ENCODE measurements around the gene PDE6B.

PDE6B gene

GRCh38 chr4:708631-708933, 83.2 kb downstream of the PDE6B start:
- DNase-seq: no peak

GRCh38 chr4:709348-709747, 84.0 kb downstream of the PDE6B start:
- DNase-seq: no peak

GRCh38 chr4:710116-710515, 84.7 kb downstream of the PDE6B start:
- DNase-seq: no peak

- DNase-seq: no peak
These were observed 85.5 kb downstream of the PDE6B start for GRCh38 chr4:710916-711315.

- DNase-seq: no peak
These were observed 86.7 kb downstream of the PDE6B start for GRCh38 chr4:712093-712492.

GRCh38 chr4:712916-713632, 87.7 kb downstream of the PDE6B start:
- DNase-seq: no peak

GRCh38 chr4:714087-714486, 88.7 kb downstream of the PDE6B start:
- DNase-seq: no peak

GRCh38 chr4:717601-718320, 92.4 kb downstream of the PDE6B start:
- no peak for DNase-seq

- DNase-seq: no peak
These were observed 93.1 kb downstream of the PDE6B start for GRCh38 chr4:718460-718859.
